Transverse colon (tissue), 4 donors: ENCODE data around the gene LIMK2. TPM values are rescaled to one million over a fixed set of nuclear protein-coding genes. Genes with fewer than 3 reads are reported as not detected.
A peak's percentile ranks its signal among the peaks of the same experiment; 100 is the strongest.

Experiments
- DNase-seq: peaks from one replicate; pipeline ENCODE4 v3.0.0-alpha.2; 2019
- H3K27ac ChIP-seq, 4 donors: fragments of 200-600 bp; sonication (generic); 2 replicates each; pipeline ENCODE4 v1.5.1; 2016 to 2018; ENCODE audit warnings: inconsistent platforms in 4 of 4
- H3K27me3 ChIP-seq: fragments of 200-600 bp; sonication (generic); 2 replicates; pipeline ENCODE4 v1.5.1; 2017; ENCODE audit warnings: inconsistent platforms
- H3K36me3 ChIP-seq, 4 donors: fragments of 200-600 bp; sonication (generic); 2 replicates each; pipeline ENCODE4 v1.5.1; 2017 to 2019; ENCODE audit warnings: inconsistent platforms in 4 of 4
- H3K4me1 ChIP-seq, 4 donors: fragments of 200-600 bp; sonication (generic); 2 replicates each; pipeline ENCODE4 v1.5.1; 2017 to 2020; ENCODE audit warnings: inconsistent platforms in 4 of 4
- H3K4me3 ChIP-seq, 4 donors: fragments of 200-600 bp; sonication (generic); 1 replicate in 1 of 4; 2 replicates in 3 of 4; pipeline versions ENCODE4 v1.5.1 to v1.6.1; 2017 to 2019; ENCODE audit warnings: inconsistent platforms in 4 of 4
- H3K9me3 ChIP-seq, 2 donors: fragments of 200-600 bp; sonication (generic); 2 replicates each; pipeline ENCODE4 v1.5.1; 2017 to 2019; ENCODE audit warnings: inconsistent platforms in 2 of 2
- EP300 ChIP-seq: sonication (generic); formaldehyde crosslinking; IDR thresholded peaks from one replicate; pipeline ENCODE4 v1.6.1; 2017; ENCODE audit warnings: antibody characterized with exemption, low read depth
- POLR2A ChIP-seq: fragments of 450-650 bp; IDR thresholded peaks from one replicate; pipeline ENCODE4 v1.6.1; 2016; ENCODE audit warnings: antibody characterized with exemption, mild to moderate bottlenecking, moderate library complexity
- POLR2AphosphoS5 ChIP-seq, 3 donors: sonication (generic); formaldehyde crosslinking; IDR thresholded peaks; one replicate each; pipeline ENCODE4 v1.6.1; 2016; ENCODE audit warnings: antibody characterized with exemption in 3 of 3
- WGBS, 2 donors: methylation state at CpG; one replicate each; pipeline ENCODE4 v1.1.5; 2018; ENCODE audit warnings: low coverage in 1 of 2; 5-methylcytosine and 5-hydroxymethylcytosine counted together
- in situ Hi-C, 4 donors: fragments of 200-750 bp; cut with MboI; loops; one replicate each; pipeline versions ENCODE4 v1.15.0 to v1.15.1; 2017; ENCODE audit warnings: low sequenced_read_pairs in 3 of 4, low pct_ligation_motif_present in 1 of 4, low pct_unique_long_range_greater_than_20kb in 1 of 4
- intact Hi-C: fragments of 100-400 bp; cut with DNase I; formaldehyde crosslinking; loops from one replicate; pipeline ENCODE4 v1.15.1; 2023; ENCODE audit warnings: low total_unique reads
- total RNA-seq, 4 donors: library from RNA; depleted of rRNA; stranded (reverse); fragments of >200 nt; gene quantifications; one replicate each; pipeline ENCODE4 v1.1.0, GENCODE V29; 2016
- TF ChIP-seq, protein P1 (sequence below), 5 experiments: fragments of 200-600 bp in 3 of 5; fragments of 450-650 bp in 2 of 5; sonication (generic) in 3 of 5; IDR thresholded peaks; 1 replicate in 2 of 5; 2 replicates in 3 of 5; pipeline ENCODE4 v1.5.1; 2016 to 2017; ENCODE audit warnings: antibody characterized with exemption in 5 of 5, inconsistent platforms in 3 of 5, mild to moderate bottlenecking in 2 of 5, moderate library complexity in 1 of 5

The LIMK2 gene
- total RNA-seq, 4 donors from 2014 or later = 124 to 283 (median 210) TPM

DNA sequence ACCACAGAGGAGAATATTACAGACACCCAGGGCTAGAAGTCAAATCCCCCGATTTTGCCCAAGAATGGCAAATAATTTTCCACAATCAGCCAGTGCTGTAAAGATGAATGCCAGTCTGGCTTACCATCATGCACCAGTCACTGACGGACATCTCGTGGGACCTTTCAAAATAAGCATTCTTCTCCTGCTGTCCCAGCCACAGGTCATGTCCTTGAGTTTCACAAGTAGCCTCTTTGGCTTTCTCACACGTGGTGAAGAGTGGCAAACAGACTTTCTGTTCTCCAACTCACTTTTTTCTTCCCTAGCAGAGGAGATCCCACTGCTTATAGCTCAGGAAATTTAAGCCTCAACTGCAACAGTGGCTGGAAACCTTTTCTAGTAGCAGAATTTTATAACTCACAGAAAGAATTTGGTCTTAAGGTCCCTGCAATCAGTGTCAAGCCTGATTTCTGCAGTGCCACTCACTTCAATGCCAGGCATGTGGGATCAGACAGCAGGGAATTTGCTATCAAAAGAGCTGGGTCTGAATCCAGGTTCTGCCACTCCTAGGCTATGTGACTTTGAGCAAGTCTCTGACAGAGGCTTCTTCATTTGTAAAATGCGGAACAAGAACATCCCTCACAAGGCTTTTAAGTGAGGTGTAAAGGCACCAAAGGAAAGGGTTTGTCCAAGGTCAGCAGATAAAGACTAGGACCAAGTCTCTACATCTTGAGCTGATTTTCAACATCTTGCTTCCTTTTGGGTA, 76.6 kb downstream of the LIMK2 start:
- TF ChIP-seq POLR2AphosphoS5 (IDR thresholded peaks at IDR 0.05) (no peak), EP300 (no peak), POLR2A (no peak)
- TF ChIP-seq, protein P1, sequence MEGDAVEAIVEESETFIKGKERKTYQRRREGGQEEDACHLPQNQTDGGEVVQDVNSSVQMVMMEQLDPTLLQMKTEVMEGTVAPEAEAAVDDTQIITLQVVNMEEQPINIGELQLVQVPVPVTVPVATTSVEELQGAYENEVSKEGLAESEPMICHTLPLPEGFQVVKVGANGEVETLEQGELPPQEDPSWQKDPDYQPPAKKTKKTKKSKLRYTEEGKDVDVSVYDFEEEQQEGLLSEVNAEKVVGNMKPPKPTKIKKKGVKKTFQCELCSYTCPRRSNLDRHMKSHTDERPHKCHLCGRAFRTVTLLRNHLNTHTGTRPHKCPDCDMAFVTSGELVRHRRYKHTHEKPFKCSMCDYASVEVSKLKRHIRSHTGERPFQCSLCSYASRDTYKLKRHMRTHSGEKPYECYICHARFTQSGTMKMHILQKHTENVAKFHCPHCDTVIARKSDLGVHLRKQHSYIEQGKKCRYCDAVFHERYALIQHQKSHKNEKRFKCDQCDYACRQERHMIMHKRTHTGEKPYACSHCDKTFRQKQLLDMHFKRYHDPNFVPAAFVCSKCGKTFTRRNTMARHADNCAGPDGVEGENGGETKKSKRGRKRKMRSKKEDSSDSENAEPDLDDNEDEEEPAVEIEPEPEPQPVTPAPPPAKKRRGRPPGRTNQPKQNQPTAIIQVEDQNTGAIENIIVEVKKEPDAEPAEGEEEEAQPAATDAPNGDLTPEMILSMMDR (IDR thresholded peaks at IDR 0.05) = no peak
- H3K27ac ChIP-seq = peak overlapping the region; percentile 95 to 99 (median 98)
- 59 to 83% methylated on average over 1 to 5 of the region's 5 CpGs for WGBS, 2 donors
- peaks cover 0 to 10% (median 0%) of the 10 kb centered on the region in 4 donors for H3K36me3 ChIP-seq
- intact Hi-C loops = no loop called here
- DNase-seq = no peak
- H3K27me3 ChIP-seq = no peaks in the 10 kb centered on the region
- in situ Hi-C loops = no loop called here
- peak overlapping the region in 1 of 4 donors; percentile 70 for H3K4me3 ChIP-seq
- H3K9me3 ChIP-seq = no peaks in the 10 kb centered on the region
- peaks cover 22 to 74% (median 30%) of the 10 kb centered on the region in 4 donors for H3K4me1 ChIP-seq

DNA sequence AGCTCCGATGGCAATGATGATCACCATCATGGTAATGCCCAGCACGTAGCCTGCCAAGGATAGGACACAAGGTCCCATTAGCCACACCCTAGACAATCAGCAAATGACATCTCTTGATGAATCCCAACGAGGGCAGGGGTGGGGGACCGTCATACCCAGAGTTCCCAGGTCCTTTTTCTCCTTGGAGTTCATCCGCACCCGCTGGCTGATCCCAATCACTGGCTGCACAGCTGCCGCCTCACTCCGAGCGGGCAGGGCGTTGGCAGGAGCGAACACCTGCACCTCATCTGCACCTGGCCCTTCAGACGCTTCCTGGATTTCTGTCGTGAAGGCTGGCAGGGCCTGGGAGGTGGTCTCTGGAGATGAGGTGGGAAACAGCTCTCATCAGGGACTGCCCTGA, 77.2 kb downstream of the LIMK2 start:
- intact Hi-C loops = no loop called here

DNA sequence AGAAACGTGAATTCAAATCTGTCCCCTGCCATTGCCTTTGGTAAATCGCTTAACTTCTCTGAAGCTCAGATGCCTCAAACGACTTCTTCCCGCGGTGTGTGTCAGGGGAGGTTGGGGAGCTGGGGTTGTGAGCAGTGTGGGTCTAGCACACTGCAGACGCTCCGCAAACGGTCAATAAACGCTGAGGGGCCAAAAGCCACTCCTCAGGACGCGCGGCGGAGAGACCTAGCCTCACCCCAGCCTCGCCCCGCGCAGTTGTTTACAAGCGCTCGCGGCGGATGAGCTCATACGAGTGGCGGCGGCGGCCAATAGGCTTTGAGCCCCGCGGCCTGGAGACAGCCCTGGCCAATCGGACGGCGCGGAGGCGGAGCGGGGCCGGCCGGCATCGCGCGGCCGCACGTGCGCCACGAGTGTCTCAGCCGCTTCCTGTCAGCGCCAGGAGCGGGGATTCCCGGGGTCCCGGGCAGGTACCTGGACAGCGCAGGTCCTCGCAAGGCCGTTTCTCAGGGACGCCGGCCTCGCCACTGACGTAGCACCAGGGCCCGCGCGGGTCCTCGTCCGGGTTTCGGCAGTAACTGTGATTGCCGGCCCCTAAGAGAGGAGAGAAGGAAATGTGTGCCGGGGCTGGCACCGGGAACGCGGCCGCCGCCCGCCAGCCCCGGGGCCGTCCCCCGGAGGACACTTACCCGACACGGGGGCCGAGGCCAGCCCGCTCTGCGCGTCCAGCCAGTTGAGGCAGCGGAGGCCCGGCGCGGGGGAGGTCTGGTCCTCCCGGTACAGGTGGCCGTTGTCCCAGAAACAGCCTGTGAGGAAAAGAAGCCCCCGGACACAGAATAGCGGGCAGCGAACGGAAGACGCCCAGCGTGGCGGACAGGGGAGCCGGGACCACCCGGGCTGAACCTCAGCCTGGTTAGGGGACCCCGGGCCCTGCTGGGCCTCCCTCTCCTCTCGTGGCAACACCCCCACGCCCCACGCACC, 78.7 kb downstream of the LIMK2 start:
- Histone ChIP-seq H3K4me1 (peaks cover 21 to 76% (median 36%) of the 10 kb centered on the region in 4 donors), H3K9me3 (no peaks in the 10 kb centered on the region), H3K27ac (peak overlapping the region; percentile 95 to 99 (median 98)), H3K4me3 (peak overlapping the region; percentile 62 to 82 (median 72)), H3K27me3 (no peaks in the 10 kb centered on the region), H3K36me3 (peaks cover 0 to 4% (median 0%) of the 10 kb centered on the region in 4 donors)
- intact Hi-C loops = loop anchor here (2.0 to 10.0 kb wide), 2 partner anchors 56 to 1856 kb away; partner anchors contain the start of genes PATZ1 and RFPL1
- TF ChIP-seq, protein P1 (IDR thresholded peaks at IDR 0.05) = no peak
- peak; percentile 98 to 99 (median 98) for TF ChIP-seq POLR2AphosphoS5 (IDR thresholded peaks at IDR 0.05)
- peak; percentile 98 for TF ChIP-seq POLR2A
- no peak for TF ChIP-seq EP300
- in situ Hi-C loops = no loop called here
- DNase-seq = peak; percentile 98
- WGBS, 2 donors = 0 to 1% methylated on average over 1 to 73 of the region's 95 CpGs

More for the DNA sequence above, 77.2 kb downstream of the LIMK2 start:
- no peaks in the 10 kb centered on the region for H3K27me3 ChIP-seq
- H3K4me3 ChIP-seq = peak overlapping the region in 3 of 4 donors; percentile 62 to 75 (median 70)
- no peak for TF ChIP-seq EP300
- TF ChIP-seq, protein P1 (IDR thresholded peaks at IDR 0.05) = no peak
- TF ChIP-seq POLR2AphosphoS5 (IDR thresholded peaks at IDR 0.05) = peak in 2 of 3 donors; percentile 22 to 54
- TF ChIP-seq POLR2A = peak; percentile 5
- H3K36me3 ChIP-seq = peaks cover 0 to 6% (median 0%) of the 10 kb centered on the region in 4 donors
- WGBS, 2 donors = 34 to 60% methylated on average over 1 to 13 of the region's 13 CpGs
- no peaks in the 10 kb centered on the region for H3K9me3 ChIP-seq
- in situ Hi-C loops = no loop called here
- DNase-seq = peak; percentile 71
- H3K27ac ChIP-seq = peak overlapping the region; percentile 95 to 99 (median 98)
- peaks cover 19 to 76% (median 30%) of the 10 kb centered on the region in 4 donors for H3K4me1 ChIP-seq
